HG03159 (cell line): ENCODE data around the gene SNU13.
"Not testable (repeated sequence)": the region's sequence is repeated elsewhere in the genome, so short reads cannot be mapped to it uniquely, and the experiment has no call there.

ENCODE experiments used
- ATAC-seq: cut with Tn5 transposase; IDR thresholded peaks from one replicate; pipeline ENCODE4 v1.9.1; 2021; ENCODE audit warnings: mild to moderate bottlenecking, moderate library complexity; ENCODE audit not compliant: unreplicated experiment

SNU13 gene

GRCh38 chr22:41647771-41648170, 40.9 kb downstream of the SNU13 start:
- ATAC-seq: no peak

GRCh38 chr22:41642331-41643110, 46.1 kb downstream of the SNU13 start:
- ATAC-seq: no peak

DNA sequence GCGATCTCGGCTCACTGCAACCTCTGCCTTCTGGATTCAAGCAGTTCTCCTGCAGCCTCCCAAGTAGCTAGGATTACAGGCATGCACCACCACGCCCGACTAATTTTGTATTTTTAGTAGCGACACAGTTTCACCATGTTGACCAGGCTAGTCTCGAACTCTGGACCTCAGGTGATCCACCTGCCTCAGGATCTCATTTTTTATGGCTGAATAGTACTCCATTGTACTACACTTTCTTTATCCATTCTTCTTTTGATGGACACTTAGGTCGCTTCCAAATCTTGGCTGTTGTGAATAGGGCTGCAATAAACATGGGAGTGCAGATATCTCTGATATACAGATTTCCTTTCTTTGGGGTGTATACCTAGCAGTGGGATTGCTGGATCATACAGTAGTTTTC, 46.8 kb downstream of the SNU13 start:
- ATAC-seq: no peak

GRCh38 chr22:41638748-41639147, 49.9 kb downstream of the SNU13 start:
- ATAC-seq: no peak

- ATAC-seq: no peak
Measured at GRCh38 chr22:41638124-41638523, 50.5 kb downstream of the SNU13 start.

DNA sequence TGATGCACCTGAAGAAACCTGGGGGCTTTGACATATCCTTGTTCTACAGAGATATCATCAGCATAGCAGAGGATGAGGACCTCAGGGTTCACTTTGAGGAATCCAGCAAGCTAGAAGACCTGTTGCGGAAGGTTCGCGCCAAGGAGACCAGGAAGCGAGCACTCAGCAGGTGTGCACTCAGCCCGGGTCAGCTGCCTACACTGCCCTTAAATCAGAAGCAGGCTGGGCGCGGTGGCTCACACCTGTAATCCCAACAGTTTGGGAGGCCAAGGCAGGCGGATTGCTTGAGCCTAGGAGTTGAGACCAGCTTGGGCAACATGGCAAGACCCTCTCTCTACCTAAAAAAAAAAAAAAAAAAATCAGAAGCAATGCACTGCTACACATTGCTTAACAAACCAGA, 51.0 kb downstream of the SNU13 start:
- not testable (repeated sequence) for ATAC-seq

GRCh38 chr22:41636467-41636866, 52.2 kb downstream of the SNU13 start:
- no peak for ATAC-seq

- not testable (repeated sequence) for ATAC-seq
Measured at GRCh38 chr22:41634610-41635009, 54.1 kb downstream of the SNU13 start.

- not testable (repeated sequence) for ATAC-seq
Measured at GRCh38 chr22:41631615-41632014, 57.1 kb downstream of the SNU13 start.

DNA sequence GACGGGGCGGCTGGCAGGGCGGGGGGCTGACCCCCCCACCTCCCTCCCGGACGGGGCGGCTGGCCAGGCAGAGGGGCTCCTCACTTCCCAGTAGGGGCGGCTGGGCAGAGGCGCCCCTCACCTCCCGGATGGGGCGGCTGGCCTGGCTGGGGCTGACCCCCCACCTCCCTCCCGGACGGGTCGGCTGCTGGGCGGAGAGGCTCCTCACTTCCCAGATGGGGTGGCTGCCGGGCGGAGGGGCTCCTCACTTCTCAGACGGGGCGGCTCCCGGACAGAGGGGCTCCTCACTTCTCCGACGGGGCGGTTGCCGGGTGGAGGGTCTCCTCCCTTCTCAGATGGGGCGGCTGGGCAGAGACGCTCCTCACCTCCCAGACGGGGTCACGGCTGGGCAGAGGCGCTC, 57.6 kb downstream of the SNU13 start:
- not testable (repeated sequence) for ATAC-seq

- no peak for ATAC-seq
Measured at GRCh38 chr22:41625577-41625976, 63.1 kb downstream of the SNU13 start.
